Kidney epithelial cell (primary cell): Measurements from ENCODE around the gene IRS2. TPM values are rescaled to one million over a fixed set of nuclear protein-coding genes. Genes with fewer than 3 reads are reported as not detected.

Experiments used
- DNase-seq: peaks from one replicate; pipeline ENCODE4 v3.0.0-alpha.2; 2010; ENCODE audit warnings: low read depth
- H3K27me3 ChIP-seq: 2 replicates; pipeline ENCODE4 v1.6.0; 2011; ENCODE audit warnings: low read length; ENCODE audit not compliant: control insufficient read depth, insufficient read depth
- H3K36me3 ChIP-seq: 2 replicates; pipeline ENCODE4 v1.5.1; 2011; ENCODE audit warnings: low read length; ENCODE audit not compliant: control insufficient read depth, insufficient read depth
- H3K4me3 ChIP-seq: 2 replicates; pipeline ENCODE4 v1.5.1; 2011; ENCODE audit warnings: low read depth, mild to moderate bottlenecking, control low read depth, low read length
- total RNA-seq: library from RNA; depleted of rRNA; stranded (reverse); fragments of >200 nt; gene quantifications from 2 replicates; pipeline ENCODE4 v1.2.3, GENCODE V29; 2015
- TF ChIP-seq, protein P1 (sequence below): IDR thresholded peaks from 2 replicates; pipeline ENCODE4 v1.5.1; 2011; ENCODE audit warnings: mild to moderate bottlenecking, moderate library complexity, low read length, control low read depth, inconsistent platforms; ENCODE audit not compliant: insufficient read depth, poor library complexity, severe bottlenecking

IRS2 gene
- total RNA-seq, 1 donor from 2014 or later, result 27.1 TPM

DNA sequence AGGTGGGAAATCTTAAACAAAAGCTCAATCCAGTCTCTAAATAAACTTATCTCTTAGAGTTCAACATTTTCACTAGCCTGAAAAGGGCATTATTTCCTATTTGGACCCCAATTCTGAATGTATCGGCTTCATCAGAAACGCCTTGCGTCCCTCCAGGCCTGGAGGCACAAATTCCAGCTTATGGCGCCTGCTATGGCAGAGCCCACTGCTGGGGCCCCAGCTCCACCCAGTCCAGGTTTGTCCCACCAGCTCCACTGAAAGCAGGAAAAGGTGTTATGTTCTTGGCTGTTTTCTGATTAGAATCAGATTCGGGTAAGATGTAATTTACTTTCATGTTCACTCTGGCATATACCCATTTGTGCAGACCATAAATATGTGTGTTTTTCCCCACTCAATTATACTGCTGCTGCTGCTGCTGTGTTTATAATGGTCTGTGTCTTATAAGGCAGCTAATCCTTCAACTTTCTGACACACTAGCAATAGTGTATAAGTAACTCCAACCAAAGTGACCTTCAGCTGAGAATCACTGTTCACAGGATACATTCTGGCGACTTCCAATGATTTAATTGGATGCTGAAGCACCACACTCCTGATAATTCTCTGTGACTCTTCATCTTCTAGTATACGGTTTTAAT lies 6.4 kb downstream of the IRS2 start:
- DNase-seq, result no peak
- TF ChIP-seq, protein P1, sequence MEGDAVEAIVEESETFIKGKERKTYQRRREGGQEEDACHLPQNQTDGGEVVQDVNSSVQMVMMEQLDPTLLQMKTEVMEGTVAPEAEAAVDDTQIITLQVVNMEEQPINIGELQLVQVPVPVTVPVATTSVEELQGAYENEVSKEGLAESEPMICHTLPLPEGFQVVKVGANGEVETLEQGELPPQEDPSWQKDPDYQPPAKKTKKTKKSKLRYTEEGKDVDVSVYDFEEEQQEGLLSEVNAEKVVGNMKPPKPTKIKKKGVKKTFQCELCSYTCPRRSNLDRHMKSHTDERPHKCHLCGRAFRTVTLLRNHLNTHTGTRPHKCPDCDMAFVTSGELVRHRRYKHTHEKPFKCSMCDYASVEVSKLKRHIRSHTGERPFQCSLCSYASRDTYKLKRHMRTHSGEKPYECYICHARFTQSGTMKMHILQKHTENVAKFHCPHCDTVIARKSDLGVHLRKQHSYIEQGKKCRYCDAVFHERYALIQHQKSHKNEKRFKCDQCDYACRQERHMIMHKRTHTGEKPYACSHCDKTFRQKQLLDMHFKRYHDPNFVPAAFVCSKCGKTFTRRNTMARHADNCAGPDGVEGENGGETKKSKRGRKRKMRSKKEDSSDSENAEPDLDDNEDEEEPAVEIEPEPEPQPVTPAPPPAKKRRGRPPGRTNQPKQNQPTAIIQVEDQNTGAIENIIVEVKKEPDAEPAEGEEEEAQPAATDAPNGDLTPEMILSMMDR, result no peak
- Histone ChIP-seq H3K4me3 (peak overlapping the region; percentile 48), H3K36me3 (no peaks in the 10 kb centered on the region), H3K27me3 (no peaks in the 10 kb centered on the region)

DNA sequence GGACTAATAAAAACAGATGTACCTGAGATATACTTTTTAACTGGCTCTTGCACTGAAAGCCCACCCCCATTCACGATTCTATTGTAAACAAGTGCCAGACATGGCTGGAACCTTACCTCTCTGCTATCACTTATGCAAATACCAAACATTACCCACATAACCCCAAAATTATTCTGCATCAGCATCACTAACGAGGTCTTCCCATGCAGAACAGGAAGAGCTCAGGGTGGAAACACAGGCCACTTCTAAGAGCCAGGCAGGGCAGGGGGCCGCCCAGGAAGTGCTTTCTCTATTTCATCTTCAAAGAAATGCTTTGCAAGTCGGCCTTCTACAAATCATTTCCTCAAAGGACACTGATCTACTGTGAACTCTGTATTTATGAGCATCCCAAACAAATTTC lies 7.3 kb downstream of the IRS2 start:
- Histone ChIP-seq H3K36me3 (no peaks in the 10 kb centered on the region), H3K4me3 (peak overlapping the region; percentile 48), H3K27me3 (no peaks in the 10 kb centered on the region)
- DNase-seq, result no peak
- TF ChIP-seq, protein P1, result no peak

DNA sequence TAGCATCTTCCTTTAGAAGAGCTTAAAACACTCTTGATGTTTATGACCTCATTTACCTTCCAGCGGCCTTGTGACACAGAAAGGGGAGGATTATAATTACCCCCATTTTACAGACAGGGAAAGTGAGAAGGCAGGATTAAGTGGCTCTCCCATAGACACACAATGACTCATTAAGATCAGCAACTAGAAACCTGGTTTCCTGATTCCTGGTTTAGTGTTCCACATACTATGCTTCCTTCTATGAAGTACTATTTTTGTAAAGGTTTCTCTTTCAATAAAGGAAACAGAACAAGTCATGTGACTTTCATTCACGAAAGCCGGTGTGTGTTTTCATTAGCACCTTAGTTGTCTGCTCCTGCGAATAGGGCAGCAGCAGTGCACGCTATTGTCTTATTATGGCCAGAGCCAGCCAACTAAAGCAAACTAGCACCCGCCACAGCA lies 8.3 kb downstream of the IRS2 start:
- Histone ChIP-seq H3K36me3 (no peaks in the 10 kb centered on the region), H3K27me3 (no peaks in the 10 kb centered on the region), H3K4me3 (no peak overlapping the region)
- TF ChIP-seq, protein P1, result no peak
- peak; percentile 55 for DNase-seq

- no peaks in the 10 kb centered on the region for H3K27me3 ChIP-seq
- TF ChIP-seq, protein P1, result no peak
- H3K4me3 ChIP-seq, result no peak overlapping the region
- peaks cover 1% of the 10 kb centered on the region for H3K36me3 ChIP-seq
- no peak for DNase-seq
These were observed 9.8 kb downstream of the IRS2 start for GRCh38 chr13:109776575-109776974.

DNA sequence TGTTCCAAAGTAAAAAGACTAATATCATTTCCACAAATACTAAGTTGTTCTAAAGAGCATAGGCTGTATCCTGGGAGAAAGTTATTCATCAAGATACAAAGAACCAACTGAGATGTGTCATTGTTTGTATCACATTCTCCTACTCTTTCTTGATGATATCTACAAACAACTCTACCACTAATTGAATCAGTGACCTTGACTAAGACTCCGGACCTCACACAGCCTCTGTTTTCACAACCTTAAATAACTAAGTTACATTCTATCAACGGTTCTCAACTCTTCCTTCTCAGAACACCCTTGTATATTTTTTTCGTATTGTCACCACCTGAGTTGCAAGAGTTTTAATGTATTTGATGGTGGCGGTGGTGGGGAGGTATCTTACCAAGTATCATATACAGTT lies 12.6 kb downstream of the IRS2 start:
- H3K27me3 ChIP-seq, result no peaks in the 10 kb centered on the region
- H3K4me3 ChIP-seq, result no peak overlapping the region
- no peak for DNase-seq
- H3K36me3 ChIP-seq, result peaks cover 1% of the 10 kb centered on the region
- TF ChIP-seq, protein P1, result no peak

GRCh38 chr13:109773276-109773675 lies 13.1 kb downstream of the IRS2 start:
- H3K27me3 ChIP-seq, result no peaks in the 10 kb centered on the region
- H3K36me3 ChIP-seq, result peaks cover 1% of the 10 kb centered on the region
- DNase-seq, result no peak
- TF ChIP-seq, protein P1, result no peak
- no peak overlapping the region for H3K4me3 ChIP-seq
